Right renal cortex interstitium (tissue), 3 donors: ENCODE measurements around the gene CLEC16A. TPM values are rescaled to one million over a fixed set of nuclear protein-coding genes. Genes with fewer than 3 reads are reported as not detected.

Experiments used
- DNase-seq, 3 donors: peaks; one replicate each; pipeline ENCODE4 v3.0.0-alpha.2; 2013; ENCODE audit warnings: low read depth in 3 of 3, low spot score in 2 of 3
- polyA plus RNA-seq, 3 donors: library from polyadenylated mRNA; unstranded; fragments of 120-200 nt; gene quantifications; one replicate each; pipeline ENCODE4 v1.2.1, GENCODE V29; 2013; ENCODE audit not compliant: insufficient read length in 3 of 3

CLEC16A gene
- polyA plus RNA-seq, 3 donors, result 22.1 to 26.3 (median 23.3) TPM

GRCh38 chr16:11075163-11075562, 130.8 kb downstream of the CLEC16A start:
- DNase-seq, result no peak

GRCh38 chr16:11076259-11077018, 132.1 kb downstream of the CLEC16A start:
- no peak for DNase-seq

- DNase-seq, result no peak
These were observed 134.6 kb downstream of the CLEC16A start for GRCh38 chr16:11078812-11079459.

GRCh38 chr16:11079652-11080187, 135.4 kb downstream of the CLEC16A start:
- DNase-seq, result no peak

- DNase-seq, result no peak
These were observed 136.1 kb downstream of the CLEC16A start for GRCh38 chr16:11080327-11080967.

- DNase-seq, result no peak
These were observed 136.8 kb downstream of the CLEC16A start for GRCh38 chr16:11080999-11081630.

GRCh38 chr16:11082108-11082859, 137.9 kb downstream of the CLEC16A start:
- DNase-seq, result no peak

GRCh38 chr16:11082860-11083388, 138.6 kb downstream of the CLEC16A start:
- DNase-seq, result no peak

- no peak for DNase-seq
These were observed 140.1 kb downstream of the CLEC16A start for GRCh38 chr16:11084484-11084875.

GRCh38 chr16:11084876-11085485, 140.6 kb downstream of the CLEC16A start:
- DNase-seq, result no peak

GRCh38 chr16:11085916-11086315, 141.6 kb downstream of the CLEC16A start:
- no peak for DNase-seq

GRCh38 chr16:11087691-11088073, 143.3 kb downstream of the CLEC16A start:
- no peak for DNase-seq

GRCh38 chr16:11088074-11088730, 143.8 kb downstream of the CLEC16A start:
- DNase-seq, result no peak

GRCh38 chr16:11088831-11089230, 144.5 kb downstream of the CLEC16A start:
- DNase-seq, result no peak

- no peak for DNase-seq
These were observed 145.2 kb downstream of the CLEC16A start for GRCh38 chr16:11089504-11090124.

GRCh38 chr16:11090232-11090631, 145.9 kb downstream of the CLEC16A start:
- no peak for DNase-seq

GRCh38 chr16:11091021-11091785, 146.8 kb downstream of the CLEC16A start:
- no peak for DNase-seq
